Liver (tissue), 2 donors: ENCODE data around the gene SEMA3G.

Source experiments
- FOXA1 ChIP-seq: IDR thresholded peaks from 2 replicates; pipeline ENCODE4 v1.6.1; 2016; ENCODE audit warnings: antibody characterized with exemption
- TF ChIP-seq, protein P1 (sequence below): fragments of 150-350 bp; IDR thresholded peaks from 2 replicates; pipeline ENCODE4 v1.5.1; 2017; ENCODE audit warnings: improper control_type of control experiment, low read depth, low read length; ENCODE audit not compliant: missing input control
- TF ChIP-seq, protein P2 (sequence below): IDR thresholded peaks from 2 replicates; pipeline ENCODE4 v1.6.1; 2016; ENCODE audit warnings: antibody characterized with exemption, mild to moderate bottlenecking
- donor health status: healthy.

DNA sequence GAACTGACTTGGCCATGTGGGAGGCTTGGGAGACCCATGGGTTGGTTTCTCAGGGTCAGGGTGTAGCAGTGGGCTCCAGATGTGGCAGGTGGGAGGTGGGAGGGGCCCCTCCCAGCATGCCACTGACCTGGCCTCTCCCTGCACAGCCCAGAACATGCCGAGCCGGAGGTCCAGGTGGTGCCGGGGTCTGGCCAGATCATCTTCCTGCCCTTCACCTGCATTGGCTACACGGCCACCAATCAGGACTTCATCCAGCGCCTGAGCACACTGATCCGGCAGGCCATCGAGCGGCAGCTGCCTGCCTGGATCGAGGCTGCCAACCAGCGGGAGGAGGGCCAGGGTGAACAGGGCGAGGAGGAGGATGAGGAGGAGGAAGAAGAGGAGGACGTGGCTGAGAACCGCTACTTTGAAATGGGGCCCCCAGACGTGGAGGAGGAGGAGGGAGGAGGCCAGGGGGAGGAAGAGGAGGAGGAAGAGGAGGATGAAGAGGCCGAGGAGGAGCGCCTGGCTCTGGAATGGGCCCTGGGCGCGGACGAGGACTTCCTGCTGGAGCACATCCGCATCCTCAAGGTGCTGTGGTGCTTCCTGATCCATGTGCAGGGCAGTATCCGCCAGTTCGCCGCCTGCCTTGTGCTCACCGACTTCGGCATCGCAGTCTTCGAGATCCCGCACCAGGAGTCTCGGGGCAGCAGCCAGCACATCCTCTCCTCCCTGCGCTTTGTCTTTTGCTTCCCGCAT, 42.3 kb upstream of the SEMA3G start:
- TF ChIP-seq, protein P1, sequence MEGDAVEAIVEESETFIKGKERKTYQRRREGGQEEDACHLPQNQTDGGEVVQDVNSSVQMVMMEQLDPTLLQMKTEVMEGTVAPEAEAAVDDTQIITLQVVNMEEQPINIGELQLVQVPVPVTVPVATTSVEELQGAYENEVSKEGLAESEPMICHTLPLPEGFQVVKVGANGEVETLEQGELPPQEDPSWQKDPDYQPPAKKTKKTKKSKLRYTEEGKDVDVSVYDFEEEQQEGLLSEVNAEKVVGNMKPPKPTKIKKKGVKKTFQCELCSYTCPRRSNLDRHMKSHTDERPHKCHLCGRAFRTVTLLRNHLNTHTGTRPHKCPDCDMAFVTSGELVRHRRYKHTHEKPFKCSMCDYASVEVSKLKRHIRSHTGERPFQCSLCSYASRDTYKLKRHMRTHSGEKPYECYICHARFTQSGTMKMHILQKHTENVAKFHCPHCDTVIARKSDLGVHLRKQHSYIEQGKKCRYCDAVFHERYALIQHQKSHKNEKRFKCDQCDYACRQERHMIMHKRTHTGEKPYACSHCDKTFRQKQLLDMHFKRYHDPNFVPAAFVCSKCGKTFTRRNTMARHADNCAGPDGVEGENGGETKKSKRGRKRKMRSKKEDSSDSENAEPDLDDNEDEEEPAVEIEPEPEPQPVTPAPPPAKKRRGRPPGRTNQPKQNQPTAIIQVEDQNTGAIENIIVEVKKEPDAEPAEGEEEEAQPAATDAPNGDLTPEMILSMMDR, result no peak
- no peak for TF ChIP-seq FOXA1
- TF ChIP-seq, protein P2, sequence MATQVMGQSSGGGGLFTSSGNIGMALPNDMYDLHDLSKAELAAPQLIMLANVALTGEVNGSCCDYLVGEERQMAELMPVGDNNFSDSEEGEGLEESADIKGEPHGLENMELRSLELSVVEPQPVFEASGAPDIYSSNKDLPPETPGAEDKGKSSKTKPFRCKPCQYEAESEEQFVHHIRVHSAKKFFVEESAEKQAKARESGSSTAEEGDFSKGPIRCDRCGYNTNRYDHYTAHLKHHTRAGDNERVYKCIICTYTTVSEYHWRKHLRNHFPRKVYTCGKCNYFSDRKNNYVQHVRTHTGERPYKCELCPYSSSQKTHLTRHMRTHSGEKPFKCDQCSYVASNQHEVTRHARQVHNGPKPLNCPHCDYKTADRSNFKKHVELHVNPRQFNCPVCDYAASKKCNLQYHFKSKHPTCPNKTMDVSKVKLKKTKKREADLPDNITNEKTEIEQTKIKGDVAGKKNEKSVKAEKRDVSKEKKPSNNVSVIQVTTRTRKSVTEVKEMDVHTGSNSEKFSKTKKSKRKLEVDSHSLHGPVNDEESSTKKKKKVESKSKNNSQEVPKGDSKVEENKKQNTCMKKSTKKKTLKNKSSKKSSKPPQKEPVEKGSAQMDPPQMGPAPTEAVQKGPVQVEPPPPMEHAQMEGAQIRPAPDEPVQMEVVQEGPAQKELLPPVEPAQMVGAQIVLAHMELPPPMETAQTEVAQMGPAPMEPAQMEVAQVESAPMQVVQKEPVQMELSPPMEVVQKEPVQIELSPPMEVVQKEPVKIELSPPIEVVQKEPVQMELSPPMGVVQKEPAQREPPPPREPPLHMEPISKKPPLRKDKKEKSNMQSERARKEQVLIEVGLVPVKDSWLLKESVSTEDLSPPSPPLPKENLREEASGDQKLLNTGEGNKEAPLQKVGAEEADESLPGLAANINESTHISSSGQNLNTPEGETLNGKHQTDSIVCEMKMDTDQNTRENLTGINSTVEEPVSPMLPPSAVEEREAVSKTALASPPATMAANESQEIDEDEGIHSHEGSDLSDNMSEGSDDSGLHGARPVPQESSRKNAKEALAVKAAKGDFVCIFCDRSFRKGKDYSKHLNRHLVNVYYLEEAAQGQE, result no peak
